Activated CD4-positive, alpha-beta memory T cell treated with anti-CD3 and anti-CD28 coated beads, Interleukin-2, amount 10 ng/mL, durations not matched to agents 7 days and 5 days (primary cell): Measurements from ENCODE around the gene DEFB131B. TPM values are rescaled to one million over a fixed set of nuclear protein-coding genes. Genes with fewer than 3 reads are reported as not detected.
"Not testable (repeated sequence)": the region's sequence is repeated elsewhere in the genome, so short reads cannot be mapped to it uniquely, and the experiment has no call there.

Experiments used
- CTCF ChIA-PET: fragments of 350-600 bp; sonication (Branson Sonifier 250); formaldehyde crosslinking; loops from one replicate; lab custom pipeline; 2021; ENCODE audit warnings: antibody characterized with exemption, inconsistent platforms; lab: Charles Lee
- POLR2A ChIA-PET: fragments of 350-600 bp; sonication (Branson Sonifier 250); formaldehyde crosslinking; loops from one replicate; lab custom pipeline; 2021; ENCODE audit warnings: antibody characterized with exemption; lab: Charles Lee
- DNase-seq: peaks from one replicate; pipeline ENCODE4 v3.0.0-alpha.2; 2020
- H3K27ac Mint-ChIP-seq: one replicate; pipeline ENCODE4 v1.8.0; 2021; ENCODE audit warnings: mild to moderate bottlenecking, mixed read lengths
- H3K27me3 Mint-ChIP-seq: one replicate; pipeline ENCODE4 v1.8.0; 2021; ENCODE audit warnings: mixed read lengths
- H3K36me3 Mint-ChIP-seq: one replicate; pipeline ENCODE4 v1.8.0; 2021; ENCODE audit warnings: low read depth, mixed read lengths
- H3K4me1 Mint-ChIP-seq: one replicate; pipeline ENCODE4 v1.8.0; 2021; ENCODE audit warnings: mixed read lengths
- H3K4me3 Mint-ChIP-seq: one replicate; pipeline ENCODE4 v1.8.0; 2021; ENCODE audit warnings: mild to moderate bottlenecking, mixed read lengths
- H3K9me3 Mint-ChIP-seq: one replicate; pipeline ENCODE4 v1.8.0; 2021; ENCODE audit warnings: mixed read lengths
- total RNA-seq, 2 experiments: library from RNA; stranded (reverse); gene quantifications; one replicate each; pipeline ENCODE4 v1.2.3, GENCODE V29; 2021

Gene DEFB131B
- total RNA-seq, 2 experiments from 2014 or later: not detected

DNA sequence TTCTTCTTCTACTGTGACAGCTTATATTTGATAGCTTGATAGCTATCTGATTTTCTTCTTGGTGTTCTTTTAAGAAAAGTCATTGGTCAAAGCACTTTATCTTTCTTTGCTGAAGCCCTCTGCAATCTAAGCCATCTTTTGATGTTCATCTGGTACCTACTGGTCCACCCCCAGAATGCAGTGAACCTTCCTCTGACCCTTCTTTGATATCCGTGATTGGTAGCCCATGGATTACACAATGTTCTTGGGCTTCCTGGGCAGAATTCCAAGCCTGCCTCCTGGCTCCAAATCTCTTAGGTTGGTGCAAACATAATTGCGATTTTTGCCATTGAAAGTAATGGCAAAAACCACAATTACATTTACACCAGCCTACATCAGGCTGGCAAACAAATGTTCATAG lies 2.0 kb upstream of the DEFB131B start:
- CTCF ChIA-PET, H3K4me1 Mint-ChIP-seq, H3K36me3 Mint-ChIP-seq, H3K4me3 Mint-ChIP-seq, H3K27ac Mint-ChIP-seq, DNase-seq, H3K27me3 Mint-ChIP-seq, H3K9me3 Mint-ChIP-seq: not testable (repeated sequence)
- POLR2A ChIA-PET: interaction anchor here (0.6 kb wide), 1 partner anchor 11 kb away, joined by 4 read pairs; no protein-coding TSS in a partner anchor

DNA sequence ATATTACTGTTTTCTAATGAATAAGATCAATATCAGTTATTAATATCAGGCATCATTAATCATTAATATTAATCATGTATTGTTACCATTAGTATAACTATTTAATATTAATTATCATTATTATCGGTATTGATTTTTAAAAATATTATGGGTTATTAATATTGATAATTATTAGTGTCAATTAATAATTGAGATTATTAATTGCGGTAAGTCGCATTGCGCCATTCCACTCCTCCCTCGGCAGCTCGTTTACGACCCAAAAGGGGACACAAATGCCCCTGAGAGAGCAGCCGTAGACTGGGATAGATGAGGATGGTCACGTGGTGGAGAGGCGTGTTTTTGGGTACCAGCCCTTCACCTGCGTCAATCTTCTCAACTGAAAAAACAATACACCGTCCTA lies 7.6 kb downstream of the DEFB131B start:
- CTCF ChIA-PET, H3K27ac Mint-ChIP-seq, H3K4me1 Mint-ChIP-seq, H3K4me3 Mint-ChIP-seq, POLR2A ChIA-PET, H3K9me3 Mint-ChIP-seq, DNase-seq, H3K27me3 Mint-ChIP-seq: not testable (repeated sequence)
- peaks cover 12% of the 10 kb centered on the region for H3K36me3 Mint-ChIP-seq

DNA sequence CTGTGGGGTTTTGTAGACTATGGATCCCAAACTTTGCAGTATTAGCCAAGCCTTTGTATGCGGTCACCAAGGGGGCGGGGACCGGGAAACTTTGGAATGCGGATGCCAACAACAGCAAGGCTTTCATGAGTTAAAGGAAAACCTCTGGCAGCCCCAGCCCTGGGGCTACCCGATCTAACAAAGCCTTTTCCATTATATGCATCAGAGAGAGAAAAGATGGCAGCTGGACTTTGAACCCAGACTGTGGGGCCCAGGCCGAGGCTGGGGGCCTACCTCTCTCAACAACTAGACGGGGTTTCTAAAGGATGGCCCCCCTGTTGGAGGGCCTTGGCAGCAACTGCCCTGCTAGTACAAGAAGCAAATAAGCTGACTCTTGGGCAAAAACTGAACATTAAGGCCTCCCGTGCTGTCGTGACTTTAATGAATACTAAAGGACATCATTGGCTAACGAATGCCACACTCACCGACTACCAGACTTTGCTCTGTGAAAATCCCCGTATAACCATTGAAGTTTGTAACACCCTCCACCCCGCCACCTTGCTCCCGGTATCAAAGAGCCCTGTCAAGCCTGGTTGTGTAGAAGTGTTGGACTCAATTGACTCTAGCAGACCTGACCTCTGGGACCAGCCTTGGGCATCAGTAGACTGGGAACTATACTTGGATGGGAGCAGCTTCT lies 10.2 kb downstream of the DEFB131B start:
- H3K4me1 Mint-ChIP-seq, POLR2A ChIA-PET, H3K9me3 Mint-ChIP-seq, H3K27me3 Mint-ChIP-seq, H3K36me3 Mint-ChIP-seq, CTCF ChIA-PET, DNase-seq, H3K27ac Mint-ChIP-seq, H3K4me3 Mint-ChIP-seq: not testable (repeated sequence)

DNA sequence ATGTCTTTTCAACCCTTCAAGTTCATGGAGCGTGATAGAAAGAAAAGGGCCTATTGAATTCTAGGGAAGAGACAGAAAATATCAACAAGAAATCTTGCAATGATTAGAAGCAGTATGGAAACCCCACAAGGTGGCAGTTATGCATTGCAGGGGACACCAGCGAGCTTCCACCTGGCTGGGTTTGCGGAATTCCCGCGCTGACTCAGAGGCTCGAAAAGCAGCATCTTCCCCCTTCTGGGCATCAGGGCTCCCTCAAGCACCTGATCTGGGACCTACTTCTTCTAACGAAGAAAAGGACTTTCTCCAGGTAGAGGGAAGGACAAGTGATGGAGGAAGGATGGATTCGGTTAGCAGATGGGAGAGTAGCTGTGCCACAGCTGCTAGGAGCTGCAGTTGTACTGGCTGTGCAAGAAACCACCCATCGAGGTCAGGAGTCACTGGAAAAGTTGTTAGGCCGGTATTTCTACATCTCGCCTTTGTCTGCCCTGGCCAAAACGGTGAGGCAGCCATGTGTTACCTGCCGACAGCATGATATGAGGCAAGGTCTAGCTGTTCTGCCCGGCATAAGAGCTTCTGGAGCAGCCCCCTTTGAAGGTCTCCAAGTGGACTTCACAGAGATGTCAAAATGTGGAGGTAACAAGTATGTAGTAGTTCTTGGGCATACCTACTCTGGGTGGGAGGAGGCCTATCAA lies 11.1 kb downstream of the DEFB131B start:
- CTCF ChIA-PET, H3K27ac Mint-ChIP-seq, H3K4me3 Mint-ChIP-seq, H3K27me3 Mint-ChIP-seq, H3K9me3 Mint-ChIP-seq, H3K36me3 Mint-ChIP-seq, POLR2A ChIA-PET, DNase-seq, H3K4me1 Mint-ChIP-seq: not testable (repeated sequence)

DNA sequence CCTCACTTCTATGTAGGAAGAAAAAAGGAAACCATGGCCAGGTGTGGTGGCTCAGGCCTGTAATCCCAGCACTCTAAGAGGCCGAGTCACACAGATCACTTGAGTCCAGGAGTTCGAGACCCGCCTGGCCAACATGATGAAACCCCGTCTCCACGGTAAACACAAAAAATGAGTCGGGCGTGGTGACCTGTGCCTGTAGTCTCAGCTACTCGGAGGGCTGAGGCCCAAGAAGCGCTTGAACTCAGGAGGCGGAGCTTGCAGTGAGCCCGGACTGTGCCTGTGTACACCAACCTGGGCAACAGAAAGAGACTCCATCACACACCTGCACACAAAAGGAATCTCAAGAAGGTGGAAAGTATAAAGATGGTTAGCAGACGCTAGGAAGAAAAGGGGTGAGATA lies 17.7 kb downstream of the DEFB131B start:
- Mint-ChIP-seq H3K27ac (no peak overlapping the region), H3K36me3 (peaks cover 28% of the 10 kb centered on the region), H3K27me3 (no peaks in the 10 kb centered on the region), H3K9me3 (no peaks in the 10 kb centered on the region), H3K4me1 (no peaks in the 10 kb centered on the region), H3K4me3 (no peak overlapping the region)
- POLR2A ChIA-PET: no interaction called here
- no peak for DNase-seq
- CTCF ChIA-PET: no interaction called here

DNA sequence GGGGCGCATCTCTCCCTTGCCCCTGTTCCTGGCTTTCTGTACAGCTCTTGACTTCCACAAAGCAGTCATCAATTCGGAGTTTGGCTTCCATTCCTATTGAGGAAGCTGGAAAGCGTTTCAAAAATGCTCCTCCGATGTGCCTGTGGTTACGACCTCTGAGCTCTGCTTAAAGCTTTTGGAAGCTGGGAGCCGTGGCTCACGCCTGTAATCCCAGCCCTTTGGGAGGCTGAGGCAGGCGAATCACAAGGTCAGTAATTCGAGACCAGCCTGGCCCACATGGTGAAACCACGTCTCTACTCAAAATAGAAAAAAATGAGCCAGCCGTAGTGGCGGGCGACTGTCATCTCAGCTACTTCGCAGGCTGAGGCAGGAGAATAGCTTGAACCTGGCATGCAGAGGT lies 22.9 kb downstream of the DEFB131B start:
- peaks cover 25% of the 10 kb centered on the region for H3K36me3 Mint-ChIP-seq
- H3K9me3 Mint-ChIP-seq, H3K4me3 Mint-ChIP-seq, DNase-seq, H3K27me3 Mint-ChIP-seq, CTCF ChIA-PET, POLR2A ChIA-PET, H3K4me1 Mint-ChIP-seq, H3K27ac Mint-ChIP-seq: not testable (repeated sequence)

DNA sequence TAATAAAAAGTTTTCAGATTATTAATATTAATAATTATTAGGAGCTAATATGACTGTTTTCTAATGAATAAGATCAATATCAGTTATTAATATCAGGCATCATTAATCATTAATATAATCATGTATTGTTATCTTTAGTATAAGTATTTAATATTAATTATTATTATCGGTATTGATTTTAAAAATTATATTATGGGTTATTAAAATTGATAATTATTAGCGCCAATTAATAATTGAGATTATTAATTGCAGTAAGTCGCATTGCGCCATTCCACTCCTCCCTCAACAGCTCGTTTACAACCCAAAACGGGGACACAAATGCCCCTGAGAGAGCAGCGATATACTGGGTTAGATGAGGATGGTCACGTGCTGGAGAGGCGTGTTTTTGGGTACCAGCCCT lies 30.0 kb downstream of the DEFB131B start:
- H3K4me1 Mint-ChIP-seq: peaks cover 12% of the 10 kb centered on the region
- peaks cover 30% of the 10 kb centered on the region for H3K36me3 Mint-ChIP-seq
- H3K27me3 Mint-ChIP-seq: no peaks in the 10 kb centered on the region
- CTCF ChIA-PET: no interaction called here
- POLR2A ChIA-PET: no interaction called here
- H3K9me3 Mint-ChIP-seq: no peaks in the 10 kb centered on the region
- DNase-seq: no peak
- H3K4me3 Mint-ChIP-seq: no peak overlapping the region
- no peak overlapping the region for H3K27ac Mint-ChIP-seq

DNA sequence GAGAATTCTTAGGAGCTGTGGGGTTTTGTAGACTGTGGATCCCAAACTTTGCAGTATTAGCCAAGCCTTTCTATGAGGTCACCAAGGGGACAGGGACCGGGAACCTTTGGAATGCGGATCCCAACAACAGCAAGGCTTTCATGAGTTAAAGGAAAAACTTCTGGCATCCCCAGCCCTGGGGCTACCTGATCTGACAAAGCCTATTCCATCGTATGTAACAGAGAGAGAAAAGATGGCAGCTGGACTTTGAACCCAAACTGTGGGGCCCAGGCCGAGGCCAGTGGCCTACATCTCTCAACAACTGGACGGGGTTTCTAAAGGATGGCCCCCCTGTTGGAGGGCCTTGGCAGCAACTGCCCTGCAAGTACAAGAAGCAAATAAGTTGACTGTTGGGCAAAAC lies 32.5 kb downstream of the DEFB131B start:
- DNase-seq, H3K9me3 Mint-ChIP-seq, H3K4me3 Mint-ChIP-seq, POLR2A ChIA-PET, CTCF ChIA-PET, H3K27me3 Mint-ChIP-seq, H3K27ac Mint-ChIP-seq: not testable (repeated sequence)
- Mint-ChIP-seq H3K36me3 (peaks cover 42% of the 10 kb centered on the region), H3K4me1 (peaks cover 26% of the 10 kb centered on the region)

DNA sequence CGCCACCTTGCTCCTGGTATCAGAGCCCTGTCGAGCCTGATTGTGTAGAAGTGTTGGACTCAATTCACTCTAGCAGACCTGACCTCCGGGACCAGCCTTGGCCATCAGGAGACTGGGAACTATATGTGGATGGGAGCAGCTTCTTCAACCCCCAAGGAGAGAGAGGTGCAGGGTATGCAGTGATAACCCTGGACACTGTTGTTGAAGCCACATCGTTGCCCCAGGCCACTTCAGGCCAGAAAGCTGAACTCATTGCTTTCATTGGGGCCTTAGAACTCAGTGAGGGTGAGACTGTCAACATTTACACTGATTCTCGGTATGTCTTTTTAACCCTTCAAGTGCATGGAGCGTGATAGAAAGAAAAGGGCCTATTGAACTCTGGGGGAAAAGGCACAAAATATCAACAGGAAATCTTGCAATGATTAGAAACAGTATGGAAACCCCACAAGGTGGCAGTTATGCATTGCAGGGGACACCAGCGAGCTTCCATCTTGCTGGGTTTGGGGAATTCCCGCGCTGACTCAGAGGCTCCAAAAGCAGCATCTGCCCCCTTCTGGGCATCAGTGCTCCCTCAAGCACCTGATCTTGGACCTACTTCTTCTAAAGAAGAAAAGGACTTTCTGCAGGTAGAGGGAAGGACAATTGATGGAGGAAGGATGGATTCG lies 33.2 kb downstream of the DEFB131B start:
- Mint-ChIP-seq H3K27ac (peak overlapping the region; percentile 4), H3K36me3 (peaks cover 49% of the 10 kb centered on the region), H3K4me1 (peaks cover 26% of the 10 kb centered on the region)
- DNase-seq: peak; percentile 62
- POLR2A ChIA-PET, H3K4me3 Mint-ChIP-seq, H3K9me3 Mint-ChIP-seq, CTCF ChIA-PET, H3K27me3 Mint-ChIP-seq: not testable (repeated sequence)

DNA sequence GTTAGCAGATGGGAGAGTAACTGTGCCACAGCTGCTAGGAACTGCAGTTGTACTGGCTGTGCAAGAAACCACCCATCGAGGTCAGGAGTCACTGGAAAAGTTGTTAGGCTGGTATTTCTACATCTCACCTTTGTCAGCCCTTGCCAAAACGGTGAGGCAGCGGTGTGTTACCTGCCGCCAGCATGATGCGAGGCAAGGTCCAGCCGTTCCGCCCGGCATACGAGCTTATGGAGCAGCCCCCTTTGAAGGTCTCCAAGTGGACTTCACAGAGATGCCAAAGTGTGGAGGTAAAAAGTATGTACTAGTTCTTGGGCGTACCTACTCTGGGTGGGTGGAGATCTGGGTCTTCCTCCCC lies 33.7 kb downstream of the DEFB131B start:
- H3K36me3 Mint-ChIP-seq: peaks cover 52% of the 10 kb centered on the region
- H3K4me3 Mint-ChIP-seq, H3K9me3 Mint-ChIP-seq, POLR2A ChIA-PET, H3K27ac Mint-ChIP-seq, DNase-seq, CTCF ChIA-PET, H3K27me3 Mint-ChIP-seq: not testable (repeated sequence)
- peaks cover 26% of the 10 kb centered on the region for H3K4me1 Mint-ChIP-seq

DNA sequence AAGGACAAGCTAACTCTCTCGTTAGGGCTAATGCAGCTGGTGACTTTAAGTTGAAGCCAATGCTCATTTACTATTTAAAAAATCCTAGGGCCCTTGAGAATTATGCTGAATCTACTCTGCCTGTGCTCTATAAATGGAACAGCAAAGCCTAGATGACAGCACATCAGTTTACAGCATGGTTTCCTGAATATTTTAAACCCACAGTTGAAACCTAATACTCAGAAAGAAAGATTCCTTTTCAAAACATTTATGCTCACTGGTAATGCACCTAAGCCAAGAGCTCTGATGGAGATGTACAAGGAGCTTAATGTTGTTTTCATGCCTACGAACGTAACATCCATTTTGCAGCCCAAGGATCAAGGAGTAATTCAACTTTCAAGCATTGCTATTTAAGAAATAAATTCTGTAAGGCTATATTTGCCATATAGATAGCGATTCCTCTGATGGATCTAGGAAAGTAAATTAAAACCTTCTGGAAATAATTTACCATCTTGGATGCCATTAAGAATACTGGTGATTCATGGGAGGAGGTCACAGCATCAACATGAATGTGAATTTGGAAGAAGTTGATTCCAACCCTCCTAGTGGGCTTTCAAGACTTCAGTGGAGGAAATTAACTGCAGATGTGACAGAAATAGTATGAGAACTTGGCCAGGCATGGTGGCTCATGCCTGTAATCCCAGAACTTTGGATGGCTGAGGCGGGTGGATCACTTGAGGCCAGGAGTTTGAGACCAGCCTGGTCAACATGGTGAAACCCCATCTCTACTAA lies 35.7 kb downstream of the DEFB131B start:
- H3K27ac Mint-ChIP-seq: peak overlapping the region; percentile 52
- no peaks in the 10 kb centered on the region for H3K27me3 Mint-ChIP-seq
- peaks cover 61% of the 10 kb centered on the region for H3K36me3 Mint-ChIP-seq
- POLR2A ChIA-PET: no interaction called here
- peaks cover 26% of the 10 kb centered on the region for H3K4me1 Mint-ChIP-seq
- DNase-seq: no peak
- no peaks in the 10 kb centered on the region for H3K9me3 Mint-ChIP-seq
- CTCF ChIA-PET: interaction anchor here (0.7 kb wide), 2 partner anchors 63 to 1310 kb away, joined by 4 read pairs; no protein-coding TSS in a partner anchor
- H3K4me3 Mint-ChIP-seq: no peak overlapping the region

DNA sequence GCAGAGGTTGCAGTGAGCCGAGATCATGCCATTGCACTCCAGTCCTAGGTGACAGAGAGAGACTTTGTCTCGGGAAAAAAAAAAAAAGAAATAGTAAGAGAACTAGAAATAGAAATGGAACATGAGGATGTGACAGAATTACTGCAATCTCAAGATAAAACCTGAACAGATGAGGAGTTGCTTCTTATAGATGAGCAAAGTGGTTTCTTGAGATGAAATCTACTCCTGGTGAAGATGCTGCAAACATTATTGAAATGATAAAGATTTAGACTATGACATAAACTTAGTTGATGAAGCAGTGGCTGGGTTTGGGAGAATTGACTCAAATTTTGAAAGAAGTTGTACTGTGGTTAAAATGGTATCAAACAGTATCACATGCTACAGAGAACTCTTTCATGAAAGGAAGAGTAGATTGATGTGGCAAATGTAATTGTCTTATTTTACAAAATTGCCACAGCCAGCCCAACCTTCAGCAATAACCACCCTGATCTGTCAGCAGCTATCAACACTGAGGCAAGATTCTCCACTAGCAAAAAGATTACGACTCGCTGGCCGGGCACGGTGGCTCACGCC lies 36.5 kb downstream of the DEFB131B start:
- POLR2A ChIA-PET: interaction anchor here (2.2 kb wide), 1 partner anchor 13 kb away, joined by 8 read pairs; the partner anchor contains the start of gene XNDC1N
- H3K36me3 Mint-ChIP-seq: peaks cover 62% of the 10 kb centered on the region

More for the DNA sequence above, 36.5 kb downstream of the DEFB131B start:
- DNase-seq: no peak
- no peaks in the 10 kb centered on the region for H3K9me3 Mint-ChIP-seq
- no peaks in the 10 kb centered on the region for H3K27me3 Mint-ChIP-seq
- no peak overlapping the region for H3K4me3 Mint-ChIP-seq
- H3K27ac Mint-ChIP-seq: peak overlapping the region; percentile 52
- peaks cover 26% of the 10 kb centered on the region for H3K4me1 Mint-ChIP-seq
- CTCF ChIA-PET: interaction anchor here (0.7 kb wide), 1 partner anchor 326 kb away, joined by 3 read pairs; no protein-coding TSS in a partner anchor
